H9 (cell line): ENCODE data around the gene TATDN2. TPM values are rescaled to one million over a fixed set of nuclear protein-coding genes. Genes with fewer than 3 reads are reported as not detected.

Experiments used
- DNase-seq: peaks from one replicate; pipeline ENCODE4 v3.0.0-alpha.2; 2017
- H2AFZ ChIP-seq: one replicate; pipeline ENCODE4 v1.6.1; 2013; ENCODE audit warnings: mild to moderate bottlenecking, low read length, control low read depth, moderate library complexity
- H2AK5ac ChIP-seq: 2 replicates; pipeline ENCODE4 v1.6.1; 2013; ENCODE audit warnings: low read length, control low read depth, mixed read lengths; ENCODE audit not compliant: insufficient read length
- H2BK120ac ChIP-seq: one replicate; pipeline ENCODE4 v1.6.1; 2013; ENCODE audit warnings: low read depth, mild to moderate bottlenecking, low read length, control low read depth, inconsistent platforms; ENCODE audit not compliant: poor library complexity, severe bottlenecking
- H2BK12ac ChIP-seq: 2 replicates; pipeline ENCODE4 v1.6.1; 2013; ENCODE audit warnings: low read length, control low read depth, mixed read lengths, low read depth; ENCODE audit not compliant: insufficient read length
- H2BK15ac ChIP-seq: 2 replicates; pipeline ENCODE4 v1.6.1; 2013; ENCODE audit warnings: low read depth, low read length, control low read depth
- H2BK20ac ChIP-seq: one replicate; pipeline ENCODE4 v1.6.1; 2013; ENCODE audit warnings: low read depth, mild to moderate bottlenecking, low read length, control low read depth, inconsistent platforms; ENCODE audit not compliant: poor library complexity, severe bottlenecking
- H2BK5ac ChIP-seq: 2 replicates; pipeline ENCODE4 v1.6.1; 2013; ENCODE audit warnings: low read length, control low read depth, mixed read lengths; ENCODE audit not compliant: insufficient read length
- H3K14ac ChIP-seq: 2 replicates; pipeline ENCODE4 v1.6.1; 2013; ENCODE audit warnings: low read length, control low read depth; ENCODE audit not compliant: insufficient read depth
- H3K18ac ChIP-seq: 2 replicates; pipeline ENCODE4 v1.6.1; 2013; ENCODE audit warnings: low read depth, mild to moderate bottlenecking, mixed read lengths, low read length, control low read depth; ENCODE audit not compliant: insufficient read length
- H3K23ac ChIP-seq: 2 replicates; pipeline ENCODE4 v1.6.1; 2013; ENCODE audit warnings: low read length, control low read depth, mixed read lengths, low read depth; ENCODE audit not compliant: insufficient read length
- H3K23me2 ChIP-seq: 2 replicates; pipeline ENCODE4 v1.6.1; 2013; ENCODE audit warnings: low read depth, mild to moderate bottlenecking, mixed read lengths, low read length, control low read depth; ENCODE audit not compliant: insufficient read length, poor library complexity, severe bottlenecking
- H3K27ac ChIP-seq: 2 replicates; pipeline ENCODE4 v1.5.1; 2013; ENCODE audit warnings: low read length, control low read depth, mixed read lengths, low read depth; ENCODE audit not compliant: insufficient read length
- H3K27me3 ChIP-seq: 2 replicates; pipeline ENCODE4 v1.6.1; 2013; ENCODE audit warnings: low read length, control low read depth, inconsistent platforms; ENCODE audit not compliant: insufficient read depth
- H3K4ac ChIP-seq: 2 replicates; pipeline ENCODE4 v1.6.1; 2013; ENCODE audit warnings: low read depth, mild to moderate bottlenecking, control low read depth, inconsistent platforms, low read length, moderate library complexity
- H3K4me1 ChIP-seq: 2 replicates; pipeline ENCODE4 v1.6.1; 2013; ENCODE audit warnings: low read length, control low read depth, inconsistent platforms; ENCODE audit not compliant: insufficient read depth
- H3K4me2 ChIP-seq: 2 replicates; pipeline ENCODE4 v1.6.1; 2013; ENCODE audit warnings: low read length, control low read depth, mixed read lengths; ENCODE audit not compliant: insufficient read length, insufficient read depth
- H3K56ac ChIP-seq: 2 replicates; pipeline ENCODE4 v1.6.1; 2013; ENCODE audit warnings: low read depth, mild to moderate bottlenecking, mixed read lengths, low read length, control low read depth; ENCODE audit not compliant: insufficient read length
- H3K79me1 ChIP-seq: 2 replicates; pipeline ENCODE4 v1.6.1; 2013; ENCODE audit warnings: low read depth, mild to moderate bottlenecking, moderate library complexity, low read length, control low read depth, inconsistent platforms; ENCODE audit not compliant: insufficient read depth, poor library complexity, severe bottlenecking
- H3K79me2 ChIP-seq: 2 replicates; pipeline ENCODE4 v1.6.1; 2013; ENCODE audit warnings: low read length, control low read depth, inconsistent platforms; ENCODE audit not compliant: insufficient read depth
- H3K9ac ChIP-seq: 2 replicates; pipeline ENCODE4 v1.6.1; 2013; ENCODE audit warnings: low read length, control low read depth, mixed read lengths; ENCODE audit not compliant: insufficient read length; ENCODE audit errors: extremely low read depth
- H3K9me3 ChIP-seq: one replicate; pipeline ENCODE4 v1.6.1; 2013; ENCODE audit warnings: low read depth, low read length, inconsistent platforms; ENCODE audit not compliant: control insufficient read depth
- H3T11ph ChIP-seq: one replicate; pipeline ENCODE4 v1.6.1; 2013; ENCODE audit warnings: mild to moderate bottlenecking, low read length, control low read depth, inconsistent platforms
- H4K20me1 ChIP-seq: one replicate; pipeline ENCODE4 v1.6.1; 2013; ENCODE audit not compliant: control insufficient read depth, insufficient read length, insufficient read depth
- H4K5ac ChIP-seq: 2 replicates; pipeline ENCODE4 v1.6.1; 2013; ENCODE audit warnings: low read depth, mild to moderate bottlenecking, mixed read lengths, low read length, control low read depth; ENCODE audit not compliant: insufficient read length
- H4K8ac ChIP-seq: replicated peaks from 2 replicates; pipeline ENCODE4 v1.6.1; 2013; ENCODE audit warnings: low read length, control low read depth, mixed read lengths, low read depth; ENCODE audit not compliant: insufficient read length
- H4K91ac ChIP-seq: 2 replicates; pipeline ENCODE4 v1.6.1; 2013; ENCODE audit warnings: low read depth, mild to moderate bottlenecking, moderate library complexity, mixed read lengths, low read length, control low read depth; ENCODE audit not compliant: insufficient read length
- H3K27ac Mint-ChIP-seq, 3 experiments: 2 replicates in 2 of 3; 3 replicates in 1 of 3; pipeline ENCODE4 v1.8.0; 2020 to 2021; ENCODE audit warnings: mixed read lengths in 3 of 3, mild to moderate bottlenecking in 1 of 3, moderate library complexity in 1 of 3
- H3K27me3 Mint-ChIP-seq: 2 replicates; pipeline ENCODE4 v1.8.0; 2021; ENCODE audit warnings: low read depth, mild to moderate bottlenecking, moderate library complexity, mixed read lengths
- H3K36me3 Mint-ChIP-seq, 3 experiments: 2 replicates in 2 of 3; 3 replicates in 1 of 3; pipeline ENCODE4 v1.8.0; 2020 to 2021; ENCODE audit warnings: low read depth in 3 of 3, mixed read lengths in 3 of 3; ENCODE audit not compliant: insufficient read depth in 1 of 3
- H3K4me1 Mint-ChIP-seq, 2 experiments: 2 replicates each; pipeline ENCODE4 v1.8.0; 2020; ENCODE audit warnings: mixed read lengths in 2 of 2
- H3K4me3 Mint-ChIP-seq, 2 experiments: 2 replicates in 1 of 2; 3 replicates in 1 of 2; pipeline ENCODE4 v1.8.0; 2020 to 2021; ENCODE audit warnings: mild to moderate bottlenecking in 2 of 2, mixed read lengths in 2 of 2, moderate library complexity in 1 of 2
- H3K9me3 Mint-ChIP-seq, 2 experiments: 2 replicates in 1 of 2; 3 replicates in 1 of 2; pipeline ENCODE4 v1.8.0; 2020; ENCODE audit warnings: mild to moderate bottlenecking in 2 of 2, mixed read lengths in 2 of 2, moderate library complexity in 1 of 2
- WGBS: extraction: QIAGEN DNeasy Blood & Tissue Kit; methylation state at CpG from one replicate; pipeline ENCODE4 v1.1.7; 2013; ENCODE audit warnings: missing lambda C conversion rate, low lambda C conversion rate, mixed read lengths; ENCODE audit not compliant: insufficient read length; ENCODE audit errors: extremely low coverage; 5-methylcytosine and 5-hydroxymethylcytosine counted together
- total RNA-seq: library from RNA; stranded (reverse); gene quantifications from 2 replicates; pipeline ENCODE4 v1.2.1, GENCODE V29; 2021
- TF ChIP-seq, protein P1 (sequence below): fragments of 200-600 bp; sonication (generic); conservative IDR thresholded peaks from 3 replicates; pipeline ENCODE4 v1.8.0; 2021; ENCODE audit warnings: antibody characterized with exemption, mild to moderate bottlenecking

TATDN2 gene
- total RNA-seq, 1 experiment from 2014 or later = 34.4 TPM

DNA sequence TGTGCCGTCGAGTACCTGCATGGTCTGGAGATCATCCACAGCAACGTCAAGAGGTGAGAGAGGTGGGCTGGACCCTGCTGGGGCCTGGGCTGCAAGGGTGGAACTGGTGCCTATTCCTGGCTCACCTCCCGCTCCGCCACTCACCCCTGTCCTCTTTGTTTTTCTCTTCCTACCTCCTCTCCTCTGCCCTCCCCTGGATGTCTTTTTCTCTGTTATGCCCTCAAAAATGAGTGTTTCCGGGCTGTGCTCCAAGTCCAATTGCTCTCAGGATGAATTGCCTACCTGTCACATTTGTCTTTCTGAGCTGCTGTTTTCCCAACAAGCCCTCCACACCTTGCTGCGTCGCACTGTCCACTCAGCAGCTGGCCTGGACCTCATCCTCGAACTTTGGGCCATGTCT lies 28.5 kb upstream of the TATDN2 start:
- Histone ChIP-seq H3K9ac (no peak overlapping the region), H3T11ph (no peak overlapping the region), H3K79me1 (no peaks in the 10 kb centered on the region), H4K20me1 (no peaks in the 10 kb centered on the region), H2BK5ac (no peak overlapping the region), H3K9me3 (peaks cover 4% of the 10 kb centered on the region), H3K79me2 (no peaks in the 10 kb centered on the region), H3K27me3 (no peaks in the 10 kb centered on the region), H4K91ac (no peak overlapping the region), H3K18ac (peak overlapping the region; percentile 34), H2AFZ (no peak overlapping the region), H3K14ac (no peak overlapping the region), H2AK5ac (no peak overlapping the region), H3K4me2 (no peak overlapping the region), H3K23me2 (no peaks in the 10 kb centered on the region), H3K4ac (no peak overlapping the region), H4K8ac (no peak overlapping the region), H2BK20ac (no peak overlapping the region), H3K23ac (no peak overlapping the region), H4K5ac (no peak overlapping the region), H2BK120ac (no peak overlapping the region), H2BK12ac (no peak overlapping the region), H3K27ac (no peak overlapping the region), H3K56ac (no peak overlapping the region), H2BK15ac (no peak overlapping the region), H3K4me1 (no peaks in the 10 kb centered on the region)
- Mint-ChIP-seq H3K27me3 (no peaks in the 10 kb centered on the region), H3K4me3 (no peak overlapping the region), H3K27ac (peak overlapping the region in 2 of 3 experiments; percentile 43 to 89; a peak in 2 of 7 replicates), H3K9me3 (peaks cover 7 to 9% of the 10 kb centered on the region in 2 experiments), H3K36me3 (peaks cover 6 to 12% (median 7%) of the 10 kb centered on the region in 3 experiments), H3K4me1 (peaks cover 9 to 10% of the 10 kb centered on the region in 2 experiments)
- DNase-seq = no peak
- TF ChIP-seq, protein P1, sequence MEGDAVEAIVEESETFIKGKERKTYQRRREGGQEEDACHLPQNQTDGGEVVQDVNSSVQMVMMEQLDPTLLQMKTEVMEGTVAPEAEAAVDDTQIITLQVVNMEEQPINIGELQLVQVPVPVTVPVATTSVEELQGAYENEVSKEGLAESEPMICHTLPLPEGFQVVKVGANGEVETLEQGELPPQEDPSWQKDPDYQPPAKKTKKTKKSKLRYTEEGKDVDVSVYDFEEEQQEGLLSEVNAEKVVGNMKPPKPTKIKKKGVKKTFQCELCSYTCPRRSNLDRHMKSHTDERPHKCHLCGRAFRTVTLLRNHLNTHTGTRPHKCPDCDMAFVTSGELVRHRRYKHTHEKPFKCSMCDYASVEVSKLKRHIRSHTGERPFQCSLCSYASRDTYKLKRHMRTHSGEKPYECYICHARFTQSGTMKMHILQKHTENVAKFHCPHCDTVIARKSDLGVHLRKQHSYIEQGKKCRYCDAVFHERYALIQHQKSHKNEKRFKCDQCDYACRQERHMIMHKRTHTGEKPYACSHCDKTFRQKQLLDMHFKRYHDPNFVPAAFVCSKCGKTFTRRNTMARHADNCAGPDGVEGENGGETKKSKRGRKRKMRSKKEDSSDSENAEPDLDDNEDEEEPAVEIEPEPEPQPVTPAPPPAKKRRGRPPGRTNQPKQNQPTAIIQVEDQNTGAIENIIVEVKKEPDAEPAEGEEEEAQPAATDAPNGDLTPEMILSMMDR = no peak
- no CpG with 5 or more reads among the region's 9 CpGs for WGBS
